Esophagus (tissue), 2 donors: ENCODE data around the gene ZNF586. TPM values are rescaled to one million over a fixed set of nuclear protein-coding genes. Genes with fewer than 3 reads are reported as not detected.
"Not testable (repeated sequence)": the region's sequence is repeated elsewhere in the genome, so short reads cannot be mapped to it uniquely, and the experiment has no call there.

Experiments used
- H3K27ac ChIP-seq, 2 donors: one replicate each; pipeline ENCODE4 v1.5.1; 2013; ENCODE audit warnings: low read depth in 2 of 2, mild to moderate bottlenecking in 2 of 2, inconsistent platforms in 1 of 2, low read length in 1 of 2, moderate library complexity in 1 of 2
- H3K27me3 ChIP-seq, 2 donors: one replicate each; pipeline ENCODE4 v1.6.1; 2013; ENCODE audit warnings: low read length in 2 of 2, control low read depth in 1 of 2, mild to moderate bottlenecking in 1 of 2; ENCODE audit not compliant: insufficient read depth in 2 of 2, control insufficient read depth in 1 of 2
- H3K36me3 ChIP-seq, 2 donors: one replicate each; pipeline ENCODE4 v1.6.1; 2013; ENCODE audit warnings: low read length in 1 of 2; ENCODE audit not compliant: control insufficient read depth in 2 of 2, insufficient read depth in 2 of 2
- H3K4me1 ChIP-seq, 2 donors: one replicate each; pipeline ENCODE4 v1.6.1; 2013; ENCODE audit warnings: low read length in 1 of 2; ENCODE audit not compliant: control insufficient read depth in 2 of 2, insufficient read depth in 2 of 2
- H3K4me3 ChIP-seq, 2 donors: one replicate each; pipeline ENCODE4 v1.5.1; 2013; ENCODE audit warnings: low read length in 2 of 2, mild to moderate bottlenecking in 2 of 2, low read depth in 1 of 2, moderate library complexity in 1 of 2
- H3K9me3 ChIP-seq, 2 donors: one replicate each; pipeline ENCODE4 v1.6.1; 2013; ENCODE audit warnings: mild to moderate bottlenecking in 2 of 2, low read depth in 1 of 2, low read length in 1 of 2, moderate library complexity in 1 of 2; ENCODE audit not compliant: control insufficient read depth in 2 of 2, insufficient read depth in 1 of 2
- WGBS, 2 donors: extraction: QIAGEN DNeasy Blood & Tissue Kit; methylation state at CpG; one replicate each; pipeline ENCODE4 v1.1.7; 2013; 5-methylcytosine and 5-hydroxymethylcytosine counted together
- polyA plus RNA-seq, 2 donors: library from polyadenylated mRNA; stranded (reverse); fragments of 200-250 nt; gene quantifications; one replicate each; pipeline ENCODE4 v1.2.3, GENCODE V29; 2013
- donor health status: healthy with polysubstance abuse.
- donor health status: Bipolar disorder and iron deficiency.

Gene ZNF586
- polyA plus RNA-seq, 2 donors: 5.0 to 5.4 TPM

- Histone ChIP-seq H3K36me3 (peaks cover 6 to 14% of the 10 kb centered on the region in 2 donors), H3K27me3 (no peaks in the 10 kb centered on the region), H3K27ac (no peak overlapping the region), H3K9me3 (peaks cover 11 to 14% of the 10 kb centered on the region in 2 donors), H3K4me3 (no peak overlapping the region), H3K4me1 (no peaks in the 10 kb centered on the region)
These were observed 18.7 kb downstream of the ZNF586 start for GRCh38 chr19:57788114-57788692.

GRCh38 chr19:57789288-57789687 is 19.8 kb downstream of the ZNF586 start:
- Histone ChIP-seq H3K9me3 (peaks cover 11 to 14% of the 10 kb centered on the region in 2 donors), H3K4me1 (no peaks in the 10 kb centered on the region), H3K27me3 (no peaks in the 10 kb centered on the region), H3K4me3 (no peak overlapping the region), H3K27ac (no peak overlapping the region), H3K36me3 (peaks cover 6 to 14% of the 10 kb centered on the region in 2 donors)
- 96 to 99% methylated on average over 4 of the region's 4 CpGs for WGBS, 2 donors

DNA sequence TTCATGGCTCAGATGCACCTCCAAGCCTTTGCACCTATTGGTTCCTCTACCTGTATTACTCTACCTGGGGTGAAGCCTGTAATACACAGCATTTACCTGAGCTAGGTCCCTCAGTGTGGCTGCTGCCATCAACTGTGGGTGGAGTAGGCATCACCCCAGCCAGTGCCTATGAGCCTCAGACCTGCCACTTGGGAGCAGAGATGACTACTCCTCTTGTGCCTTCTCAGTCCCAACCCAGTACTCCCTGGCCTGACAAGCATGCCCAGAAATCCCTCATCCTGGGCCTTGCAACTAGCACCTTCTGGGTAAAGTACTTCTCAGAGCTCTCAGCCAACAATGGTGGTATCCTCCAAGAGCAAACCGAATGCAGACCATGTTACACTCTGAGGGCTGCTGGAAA is 27.1 kb downstream of the ZNF586 start:
- H3K9me3 ChIP-seq, H3K4me3 ChIP-seq, H3K27me3 ChIP-seq, H3K4me1 ChIP-seq, H3K27ac ChIP-seq: not testable (repeated sequence)
- 100% methylated on average over 1 of the region's 1 CpG for WGBS, 2 donors
- H3K36me3 ChIP-seq: peaks cover 0 to 13% of the 10 kb centered on the region in 2 donors

DNA sequence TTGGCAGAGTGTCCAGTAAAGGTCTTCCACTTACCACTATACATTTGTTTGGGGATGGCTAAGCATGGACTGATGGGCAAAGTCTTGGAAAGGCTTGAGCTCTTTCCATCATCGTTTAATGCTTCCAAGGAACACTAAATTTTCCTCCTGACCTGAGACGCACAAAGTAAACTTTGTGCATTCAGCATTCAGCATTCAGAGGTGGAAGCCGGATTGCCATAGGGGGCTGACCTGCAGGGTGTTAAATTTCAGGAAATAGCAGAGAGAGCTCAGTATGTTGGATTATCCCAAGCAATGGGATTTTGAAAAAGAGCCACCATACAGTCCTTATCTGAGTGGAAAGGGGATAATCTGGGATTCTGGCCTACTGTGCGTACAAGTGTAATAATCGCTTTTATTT is 31.2 kb downstream of the ZNF586 start:
- H3K4me1 ChIP-seq: peaks cover 0 to 2% of the 10 kb centered on the region in 2 donors
- H3K27me3 ChIP-seq: no peaks in the 10 kb centered on the region
- peaks cover 0 to 7% of the 10 kb centered on the region in 2 donors for H3K36me3 ChIP-seq
- peaks cover 0 to 2% of the 10 kb centered on the region in 2 donors for H3K9me3 ChIP-seq
- peak overlapping the region in 1 of 2 donors; percentile 22 for H3K27ac ChIP-seq
- WGBS, 2 donors: 70 to 83% methylated on average over 5 of the region's 5 CpGs
- no peak overlapping the region for H3K4me3 ChIP-seq

GRCh38 chr19:57802269-57802668 is 32.8 kb downstream of the ZNF586 start:
- no peak overlapping the region for H3K4me3 ChIP-seq
- no peaks in the 10 kb centered on the region for H3K27me3 ChIP-seq
- peaks cover 0 to 2% of the 10 kb centered on the region in 2 donors for H3K4me1 ChIP-seq
- peaks cover 0 to 2% of the 10 kb centered on the region in 2 donors for H3K9me3 ChIP-seq
- peak overlapping the region; percentile 53 to 62 for H3K27ac ChIP-seq
- WGBS, 2 donors: 81 to 83% methylated on average over 4 of the region's 4 CpGs
- H3K36me3 ChIP-seq: no peaks in the 10 kb centered on the region

DNA sequence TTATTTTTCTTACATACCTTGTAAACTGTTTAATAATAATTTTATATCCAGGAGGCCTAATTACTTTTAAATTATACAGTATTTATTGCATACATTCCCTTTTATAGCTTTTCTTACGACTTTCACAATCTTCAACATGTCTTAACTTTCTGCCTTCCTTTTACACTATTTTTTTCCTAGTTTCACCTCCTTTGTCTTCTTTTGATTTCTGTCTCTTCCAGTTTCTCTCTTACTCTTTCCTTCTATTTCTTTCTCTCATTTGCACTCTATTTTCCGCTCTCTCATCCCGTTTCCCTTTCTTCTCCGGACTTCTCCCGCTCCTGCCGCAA is 33.8 kb downstream of the ZNF586 start:
- H3K36me3 ChIP-seq: peaks cover 5 to 6% of the 10 kb centered on the region in 2 donors
- H3K9me3 ChIP-seq: peaks cover 0 to 2% of the 10 kb centered on the region in 2 donors
- peak overlapping the region; percentile 88 to 90 for H3K27ac ChIP-seq
- peak overlapping the region; percentile 60 to 80 for H3K4me3 ChIP-seq
- peaks cover 0 to 2% of the 10 kb centered on the region in 2 donors for H3K4me1 ChIP-seq
- no peaks in the 10 kb centered on the region for H3K27me3 ChIP-seq
- 7 to 14% methylated on average over 6 of the region's 6 CpGs for WGBS, 2 donors

DNA sequence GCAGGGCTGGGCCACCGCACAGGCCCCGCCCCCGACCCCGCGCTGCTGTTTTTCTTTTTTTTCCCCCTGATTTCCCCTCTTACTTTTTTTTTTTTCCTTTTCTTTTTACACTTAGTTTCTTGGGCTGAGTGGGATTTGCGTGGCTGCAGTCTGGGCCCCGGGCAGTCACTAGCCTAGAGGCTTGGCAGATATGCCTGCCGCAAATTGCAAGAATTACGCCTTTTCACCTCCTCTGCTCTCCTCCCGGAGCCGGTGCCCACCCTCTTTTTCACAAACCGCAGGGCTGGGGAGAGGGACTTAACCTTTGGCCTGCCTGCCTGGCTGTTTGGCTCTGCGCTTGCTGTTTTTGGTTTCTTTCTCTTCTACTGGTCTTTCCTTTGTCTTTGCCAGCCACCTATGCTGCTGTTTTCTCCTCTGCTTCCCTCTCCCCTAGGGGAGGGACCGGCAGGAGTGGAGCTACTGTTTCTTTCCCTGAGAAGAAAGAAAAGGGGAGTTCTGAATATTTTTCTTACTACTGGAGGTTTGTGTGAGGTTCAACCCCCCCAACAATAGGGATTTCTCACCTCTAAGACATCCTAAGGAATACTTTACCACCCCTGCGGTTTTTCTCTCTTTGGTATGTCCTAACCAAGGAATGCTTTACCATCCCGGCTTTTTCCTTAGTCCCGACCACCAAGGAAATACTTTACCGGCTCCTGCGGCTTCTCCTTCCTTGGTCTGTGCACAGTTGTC is 34.3 kb downstream of the ZNF586 start:
- no peaks in the 10 kb centered on the region for H3K4me1 ChIP-seq
- peaks cover 0 to under 1% of the 10 kb centered on the region in 2 donors for H3K9me3 ChIP-seq
- 10 to 14% methylated on average over 19 of the region's 19 CpGs for WGBS, 2 donors
- no peaks in the 10 kb centered on the region for H3K27me3 ChIP-seq
- H3K36me3 ChIP-seq: peaks cover 5 to 6% of the 10 kb centered on the region in 2 donors
- peak overlapping the region; percentile 60 to 80 for H3K4me3 ChIP-seq
- H3K27ac ChIP-seq: peak overlapping the region; percentile 88 to 90

- Histone ChIP-seq H3K36me3 (peaks cover 8% of the 10 kb centered on the region in 2 donors), H3K4me3 (no peak overlapping the region), H3K4me1 (no peaks in the 10 kb centered on the region)
These were observed 38.1 kb downstream of the ZNF586 start for GRCh38 chr19:57807541-57807940.

GRCh38 chr19:57810410-57811295 is 41.2 kb downstream of the ZNF586 start:
- H3K4me1 ChIP-seq, H3K27me3 ChIP-seq, H3K9me3 ChIP-seq, H3K36me3 ChIP-seq, H3K4me3 ChIP-seq, H3K27ac ChIP-seq: not testable (repeated sequence)
- WGBS, 2 donors: 78 to 87% methylated on average over 17 of the region's 17 CpGs

More at GRCh38 chr19:57807541-57807940, 38.1 kb downstream of the ZNF586 start:
- H3K27ac ChIP-seq: no peak overlapping the region
- 88 to 91% methylated on average over 2 of the region's 2 CpGs for WGBS, 2 donors
- H3K27me3 ChIP-seq: no peaks in the 10 kb centered on the region
- no peaks in the 10 kb centered on the region for H3K9me3 ChIP-seq
